Left lung (tissue), 10 donors: ENCODE measurements around the gene BTBD9. TPM values are rescaled to one million over a fixed set of nuclear protein-coding genes. Genes with fewer than 3 reads are reported as not detected.
A peak's percentile ranks its signal among the peaks of the same experiment; 100 is the strongest.

Source experiments
- ATAC-seq: fragments of 200-7000 bp; cut with Tn5 transposase; one replicate; pipeline ENCODE4 v1.9.1; 2020; ENCODE audit warnings: moderate library complexity
- DNase-seq, 4 donors: peaks; one replicate each; pipeline ENCODE4 v3.0.0-alpha.2; 2013 to 2020
- H3K27ac ChIP-seq, 2 donors: fragments of 200-600 bp; sonication (generic) in 1 of 2; one replicate each; pipeline versions ENCODE4 v1.5.0 to v1.8.0; 2020 to 2021
- H3K27me3 ChIP-seq, 2 donors: fragments of 200-600 bp; sonication (generic) in 1 of 2; one replicate each; pipeline versions ENCODE4 v1.5.0 to v1.8.0; 2020 to 2021
- H3K36me3 ChIP-seq, 2 donors: fragments of 200-600 bp; sonication (generic) in 1 of 2; one replicate each; pipeline versions ENCODE4 v1.5.0 to v1.8.0; 2020 to 2021
- H3K4me1 ChIP-seq, 2 donors: fragments of 200-600 bp; one replicate each; pipeline ENCODE4 v1.8.0; 2021
- H3K4me3 ChIP-seq, 2 donors: fragments of 200-600 bp; sonication (generic) in 1 of 2; one replicate each; pipeline versions ENCODE4 v1.5.0 to v1.8.0; 2020 to 2021; ENCODE audit warnings: mild to moderate bottlenecking in 1 of 2
- H3K9me3 ChIP-seq, 2 donors: fragments of 200-600 bp; sonication (generic) in 1 of 2; one replicate each; pipeline versions ENCODE4 v1.5.0 to v1.8.0; 2020 to 2021
- CTCF ChIP-seq, 2 donors: fragments of 200-600 bp; sonication (generic) in 1 of 2; IDR thresholded peaks; one replicate each; pipeline versions ENCODE4 v1.5.0 to v1.8.0; 2021; ENCODE audit warnings: antibody characterized with exemption in 2 of 2
- intact Hi-C, 2 donors: fragments of 100-400 bp; cut with DNase I; formaldehyde crosslinking; loops; one replicate each; pipeline versions ENCODE4 v1.11.2 to v1.14.2; 2022
- polyA plus RNA-seq, 6 donors: library from polyadenylated mRNA; unstranded; fragments of 120-200 nt; gene quantifications; one replicate each; pipeline ENCODE4 v1.2.1, GENCODE V29; 2013; ENCODE audit not compliant: insufficient read length in 6 of 6
- total RNA-seq, 2 donors: library from RNA; stranded (reverse); fragmentation: NEBNext Ultra II Directional; extraction: Animal tissue kit (Norgen Biotek cat#: 25700); gene quantifications; one replicate each; pipeline ENCODE4 v1.2.1, GENCODE V29; 2021
- donor health status: DM: no; HTN: yes; CAD: no.
- donor health status: DM: no; HTN: no; CAD: no.

The BTBD9 gene
- total and polyA plus RNA-seq, 8 donors: 14.2 to 44.0 (median 16.0) TPM

DNA sequence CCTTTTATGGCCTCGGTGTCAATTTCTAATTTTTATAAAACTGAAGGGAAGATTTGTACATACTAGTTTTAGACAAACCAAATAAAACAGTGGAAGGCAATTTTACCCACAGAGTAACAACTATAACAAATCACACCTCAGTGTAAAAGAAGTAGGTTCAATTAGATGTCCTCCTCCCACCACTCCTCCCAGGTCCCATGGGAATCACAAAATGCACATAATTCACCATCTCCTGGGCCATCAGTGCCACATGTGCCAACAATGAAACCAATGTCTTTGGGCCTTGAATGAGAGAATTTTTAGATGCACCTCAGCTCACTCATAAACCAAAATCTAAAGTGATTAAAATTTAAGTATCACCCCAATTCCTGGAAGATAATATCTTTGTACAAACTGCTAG is 267.8 kb downstream of the BTBD9 start:
- intact Hi-C loops: no loop called here
- Histone ChIP-seq H3K27ac (no peak overlapping the region), H3K4me3 (no peak overlapping the region), H3K4me1 (no peaks in the 10 kb centered on the region), H3K9me3 (no peaks in the 10 kb centered on the region), H3K27me3 (no peaks in the 10 kb centered on the region), H3K36me3 (no peaks in the 10 kb centered on the region)
- no peak for ATAC-seq
- TF ChIP-seq CTCF (IDR thresholded peaks at IDR 0.05): no peak
- DNase-seq: no peak

DNA sequence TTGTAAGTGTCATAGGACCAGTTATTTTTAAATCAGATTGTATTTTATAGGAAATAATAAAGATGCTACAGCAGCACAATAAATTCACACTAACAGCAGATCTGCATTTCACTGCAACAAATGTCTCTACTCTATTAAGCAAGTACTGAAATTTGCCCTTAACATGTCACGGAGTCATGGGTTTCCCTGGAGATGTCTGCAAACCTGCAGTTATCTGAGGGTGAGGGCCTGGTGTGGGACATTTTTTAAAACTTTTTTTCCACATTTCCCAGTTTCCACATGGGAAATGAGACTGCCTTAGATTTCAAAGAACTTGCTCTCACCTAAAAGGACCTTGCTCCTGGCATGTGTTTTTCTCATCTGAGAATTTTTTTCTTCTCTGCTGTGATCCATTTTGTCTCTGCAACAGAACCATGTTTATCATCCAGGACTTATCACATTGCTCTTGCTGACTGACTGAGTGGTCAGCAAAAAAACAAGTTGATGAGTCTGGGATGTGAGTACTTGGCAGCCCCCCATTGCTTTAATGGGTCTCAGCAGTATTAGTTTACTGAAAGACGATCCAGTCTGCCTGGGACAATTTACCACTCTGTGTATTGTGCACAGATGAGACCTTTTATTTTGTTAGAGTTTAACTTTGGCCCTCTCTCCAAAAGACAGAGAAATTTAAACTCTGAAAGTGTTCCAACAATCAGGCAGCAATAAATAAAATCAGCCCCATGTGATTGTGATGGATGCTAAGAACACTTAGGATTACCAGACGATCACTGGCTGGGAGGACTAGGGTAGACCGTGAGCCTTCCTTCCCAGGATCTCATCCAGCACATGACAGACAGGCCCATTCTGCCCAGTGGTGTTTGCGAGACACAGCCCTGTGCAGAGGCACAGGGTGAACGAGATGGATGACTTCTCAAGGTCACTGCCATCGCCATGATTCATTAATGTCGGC is 268.8 kb downstream of the BTBD9 start:
- no peak for TF ChIP-seq CTCF (IDR thresholded peaks at IDR 0.05)
- H3K27me3 ChIP-seq: no peaks in the 10 kb centered on the region
- no peaks in the 10 kb centered on the region for H3K9me3 ChIP-seq
- no peak overlapping the region for H3K27ac ChIP-seq
- H3K4me1 ChIP-seq: no peaks in the 10 kb centered on the region
- no peaks in the 10 kb centered on the region for H3K36me3 ChIP-seq
- intact Hi-C loops: no loop called here
- ATAC-seq (peak; percentile 17), DNase-seq (peak in 2 of 4 donors; percentile 7 to 48)
- no peak overlapping the region for H3K4me3 ChIP-seq

DNA sequence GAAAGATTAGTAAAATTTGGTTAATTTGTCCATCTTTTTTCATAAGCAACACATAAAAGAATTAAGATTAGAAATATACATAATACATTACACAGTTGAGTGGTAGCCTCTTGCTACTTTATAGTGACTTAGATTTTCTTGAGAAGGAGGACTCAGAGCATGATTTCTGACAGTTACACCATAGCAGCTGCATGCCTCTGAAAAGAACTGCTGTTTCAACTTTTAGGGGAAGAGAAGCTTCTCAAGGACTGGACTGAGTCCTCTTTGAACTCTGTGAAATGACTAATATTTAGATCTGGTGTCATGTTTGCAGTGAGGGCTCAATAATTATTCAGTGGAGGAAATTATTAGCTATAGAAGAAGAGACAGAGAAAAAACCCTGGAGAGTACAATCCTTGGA is 272.5 kb downstream of the BTBD9 start:
- no peaks in the 10 kb centered on the region for H3K36me3 ChIP-seq
- DNase-seq (no peak), ATAC-seq (no peak)
- intact Hi-C loops: no loop called here
- H3K27ac ChIP-seq: no peak overlapping the region
- no peaks in the 10 kb centered on the region for H3K27me3 ChIP-seq
- H3K4me3 ChIP-seq: no peak overlapping the region
- H3K9me3 ChIP-seq: no peaks in the 10 kb centered on the region
- TF ChIP-seq CTCF (IDR thresholded peaks at IDR 0.05): no peak
- H3K4me1 ChIP-seq: no peaks in the 10 kb centered on the region

DNA sequence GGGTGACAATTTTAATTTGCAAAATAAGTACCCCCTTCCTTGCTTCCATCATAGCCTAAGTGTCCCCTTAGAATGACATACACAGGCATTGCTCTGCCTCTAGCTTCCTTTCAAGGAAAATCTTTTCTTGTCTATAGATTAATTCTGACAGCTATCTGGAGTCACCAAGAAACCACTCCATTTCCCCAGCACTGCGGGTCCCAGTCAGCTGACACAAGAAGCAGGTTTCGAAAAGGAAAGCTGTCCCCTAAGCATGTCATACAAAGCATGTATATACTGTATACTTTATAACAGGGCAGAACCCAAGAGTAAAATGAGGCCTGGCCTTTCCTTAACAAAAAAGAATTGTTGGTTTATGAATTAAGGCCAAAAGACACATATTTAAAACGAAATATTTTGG is 273.5 kb downstream of the BTBD9 start:
- H3K36me3 ChIP-seq: no peaks in the 10 kb centered on the region
- no peak overlapping the region for H3K4me3 ChIP-seq
- ATAC-seq: no peak
- intact Hi-C loops: no loop called here
- DNase-seq: no peak
- no peaks in the 10 kb centered on the region for H3K9me3 ChIP-seq
- no peak overlapping the region for H3K27ac ChIP-seq
- no peak for TF ChIP-seq CTCF (IDR thresholded peaks at IDR 0.05)
- H3K27me3 ChIP-seq: no peaks in the 10 kb centered on the region
- no peaks in the 10 kb centered on the region for H3K4me1 ChIP-seq

DNA sequence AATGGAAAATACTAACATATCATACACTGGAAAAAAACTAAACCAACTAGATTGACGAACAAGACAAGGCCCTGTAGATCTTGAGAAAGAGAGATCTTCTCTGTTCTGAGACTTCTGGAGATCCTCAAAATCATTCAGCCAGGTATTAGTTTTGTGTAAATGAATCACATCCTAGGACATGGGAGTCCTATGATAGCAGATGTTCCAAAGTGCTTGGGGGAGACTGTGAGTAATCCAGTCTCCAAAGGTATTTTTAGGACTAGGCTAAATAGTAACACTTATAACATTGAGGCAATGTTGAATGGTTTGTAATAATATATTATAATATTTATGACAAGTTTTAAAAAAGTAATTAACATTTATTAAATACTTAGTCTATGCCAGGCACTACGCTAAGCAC is 275.0 kb downstream of the BTBD9 start:
- Histone ChIP-seq H3K36me3 (no peaks in the 10 kb centered on the region), H3K27ac (no peak overlapping the region), H3K4me3 (no peak overlapping the region), H3K9me3 (no peaks in the 10 kb centered on the region), H3K27me3 (no peaks in the 10 kb centered on the region), H3K4me1 (no peaks in the 10 kb centered on the region)
- intact Hi-C loops: no loop called here
- ATAC-seq (no peak), DNase-seq (no peak)
- TF ChIP-seq CTCF (IDR thresholded peaks at IDR 0.05): no peak
